ENCODE measurements around the gene IDH3G. TPM values are rescaled to one million over a fixed set of nuclear protein-coding genes. Genes with fewer than 3 reads are reported as not detected.
A peak's percentile ranks its signal among the peaks of the same experiment; 100 is the strongest.

The IDH3G gene
- total and polyA plus RNA-seq, 4 experiments from 2014 or later: 39.9 to 106 (median 57.6) TPM

GRCh38 chrX:153829549-153829798 lies 35.3 kb upstream of the IDH3G start:
- peak overlapping the region; percentile 62 to 83 (median 76) for H3K4me3 Mint-ChIP-seq
- Histone ChIP-seq H3K27me3 (ENCODE audit: insufficient read depth, low read length) (no peaks in the 10 kb centered on the region), H3K36me3 (ENCODE audit: insufficient read depth, low read length) (no peaks in the 10 kb centered on the region), H3K9me3 (ENCODE audit: control insufficient read depth in 1 of 2, low read length in 2 of 2) (no peaks in the 10 kb centered on the region), H3K4me1 (ENCODE audit: insufficient read depth, low read length) (peaks cover 21% of the 10 kb centered on the region), H3K27ac (ENCODE audit: low read depth, low read length) (no peak overlapping the region), H3K4me3 (ENCODE audit: low read length in 2 of 2) (peak overlapping the region in 1 of 2 donors; percentile 35)
- H3K27ac Mint-ChIP-seq: peak overlapping the region in 6 of 7 donors; percentile 48 to 73 (median 67)
- no peak for DNase-seq
- intact Hi-C loops (cut with micrococcal nuclease): loop anchor here (10.0 kb wide), 1 partner anchor 55 kb away; the partner anchor contains the start of gene L1CAM
- POLR2A ChIA-PET (ENCODE audit: partially characterized antibody): no interaction called here
- CTCF ChIA-PET (ENCODE audit: partially characterized antibody): no interaction called here
- H3K27me3 Mint-ChIP-seq: no peaks in the 10 kb centered on the region
- no peaks in the 10 kb centered on the region for H3K36me3 Mint-ChIP-seq
- H3K9me3 Mint-ChIP-seq: no peaks in the 10 kb centered on the region
- H3K4me1 Mint-ChIP-seq: peaks cover 15 to 42% (median 23%) of the 10 kb centered on the region in 4 donors

GRCh38 chrX:153828723-153829548 lies 34.8 kb upstream of the IDH3G start:
- intact Hi-C loops (cut with micrococcal nuclease): loop anchor here (10.0 kb wide), 1 partner anchor 56 kb away; the partner anchor contains the start of gene L1CAM
- Histone ChIP-seq H3K27ac (ENCODE audit: low read depth, low read length) (no peak overlapping the region), H3K4me1 (ENCODE audit: insufficient read depth, low read length) (peaks cover 23% of the 10 kb centered on the region), H3K27me3 (ENCODE audit: insufficient read depth, low read length) (no peaks in the 10 kb centered on the region), H3K9me3 (ENCODE audit: control insufficient read depth in 1 of 2, low read length in 2 of 2) (no peaks in the 10 kb centered on the region), H3K4me3 (ENCODE audit: low read length in 2 of 2) (peak overlapping the region in 1 of 2 donors; percentile 35), H3K36me3 (ENCODE audit: insufficient read depth, low read length) (no peaks in the 10 kb centered on the region)
- DNase-seq: no peak
- ChIA-PET POLR2A (ENCODE audit: partially characterized antibody) (interaction anchor here (1.1 to 1.5 kb wide), 2 partner anchors 98 to 99 kb away, joined by 3 read pairs; no protein-coding TSS in a partner anchor), CTCF (ENCODE audit: partially characterized antibody) (no interaction called here)
- Mint-ChIP-seq H3K36me3 (no peaks in the 10 kb centered on the region), H3K4me1 (peaks cover 16 to 48% (median 27%) of the 10 kb centered on the region in 4 donors), H3K27me3 (no peaks in the 10 kb centered on the region), H3K4me3 (peak overlapping the region; percentile 62 to 83 (median 76)), H3K27ac (peak overlapping the region in 6 of 7 donors; percentile 48 to 73 (median 67)), H3K9me3 (no peaks in the 10 kb centered on the region)

DNA sequence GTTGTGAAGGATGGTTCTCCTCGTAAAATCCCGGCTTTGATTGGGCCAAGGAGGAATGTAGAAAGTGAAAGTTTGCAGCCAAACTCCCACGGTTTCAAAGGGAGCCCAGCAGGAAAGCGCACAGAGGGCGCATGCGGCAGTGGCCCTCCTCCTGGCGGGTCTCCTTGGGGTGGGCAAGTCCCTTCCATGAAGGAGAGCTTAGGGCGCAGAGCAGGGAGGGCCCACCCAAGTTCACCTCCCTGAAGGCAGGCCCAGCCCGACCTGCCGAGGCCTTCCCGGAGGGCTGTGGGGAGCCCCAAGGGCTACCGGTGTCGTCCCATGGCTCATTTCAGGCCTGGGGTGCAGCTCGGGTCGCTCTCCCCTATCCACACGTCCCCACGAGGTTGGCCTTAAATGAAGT lies 34.1 kb upstream of the IDH3G start:
- H3K4me3 ChIP-seq (ENCODE audit: low read length in 2 of 2): no peak overlapping the region
- H3K27ac ChIP-seq (ENCODE audit: low read depth, low read length): no peak overlapping the region
- intact Hi-C loops (cut with micrococcal nuclease): loop anchor here (10.0 kb wide), 1 partner anchor 56 kb away; the partner anchor contains the start of gene L1CAM
- Mint-ChIP-seq H3K4me1 (peaks cover 20 to 53% (median 31%) of the 10 kb centered on the region in 4 donors), H3K9me3 (no peaks in the 10 kb centered on the region), H3K27me3 (no peaks in the 10 kb centered on the region), H3K4me3 (peak overlapping the region in 5 of 8 donors; percentile 34 to 45 (median 36)), H3K27ac (peak overlapping the region in 1 of 7 donors; percentile 66), H3K36me3 (no peaks in the 10 kb centered on the region)
- CTCF ChIA-PET (ENCODE audit: partially characterized antibody): interaction anchor here (0.8 kb wide), 1 partner anchor 101 kb away, joined by 3 read pairs; no protein-coding TSS in a partner anchor
- H3K36me3 ChIP-seq (ENCODE audit: insufficient read depth, low read length): no peaks in the 10 kb centered on the region
- H3K27me3 ChIP-seq (ENCODE audit: insufficient read depth, low read length): no peaks in the 10 kb centered on the region
- no peaks in the 10 kb centered on the region for H3K9me3 ChIP-seq (ENCODE audit: control insufficient read depth in 1 of 2, low read length in 2 of 2)
- POLR2A ChIA-PET (ENCODE audit: partially characterized antibody): interaction anchor here (1.1 to 1.5 kb wide), 2 partner anchors 99 to 100 kb away, joined by 3 read pairs; no protein-coding TSS in a partner anchor
- H3K4me1 ChIP-seq (ENCODE audit: insufficient read depth, low read length): peaks cover 27% of the 10 kb centered on the region
- DNase-seq: no peak

- Mint-ChIP-seq H3K27ac (peak overlapping the region in 4 of 7 donors; percentile 66 to 83 (median 80)), H3K27me3 (no peaks in the 10 kb centered on the region), H3K4me1 (peaks cover 20 to 53% (median 31%) of the 10 kb centered on the region in 4 donors), H3K36me3 (no peaks in the 10 kb centered on the region), H3K9me3 (no peaks in the 10 kb centered on the region), H3K4me3 (peak overlapping the region in 6 of 8 donors; percentile 10 to 70 (median 36))
- Histone ChIP-seq H3K27ac (ENCODE audit: low read depth, low read length) (no peak overlapping the region), H3K4me3 (ENCODE audit: low read length in 2 of 2) (no peak overlapping the region), H3K27me3 (ENCODE audit: insufficient read depth, low read length) (no peaks in the 10 kb centered on the region), H3K9me3 (ENCODE audit: control insufficient read depth in 1 of 2, low read length in 2 of 2) (no peaks in the 10 kb centered on the region), H3K36me3 (ENCODE audit: insufficient read depth, low read length) (no peaks in the 10 kb centered on the region), H3K4me1 (ENCODE audit: insufficient read depth, low read length) (peaks cover 27% of the 10 kb centered on the region)
- intact Hi-C loops (cut with micrococcal nuclease): loop anchor here (10.0 kb wide), 1 partner anchor 57 kb away; the partner anchor contains the start of gene L1CAM
- ChIA-PET CTCF (ENCODE audit: partially characterized antibody) (interaction anchor here (0.8 kb wide), 1 partner anchor 102 kb away, joined by 3 read pairs; no protein-coding TSS in a partner anchor), POLR2A (ENCODE audit: partially characterized antibody) (interaction anchor here (1.1 to 1.5 kb wide), 2 partner anchors 99 to 100 kb away, joined by 3 read pairs; no protein-coding TSS in a partner anchor)
- DNase-seq: no peak
These were observed 33.7 kb upstream of the IDH3G start for GRCh38 chrX:153827903-153828302.

DNA sequence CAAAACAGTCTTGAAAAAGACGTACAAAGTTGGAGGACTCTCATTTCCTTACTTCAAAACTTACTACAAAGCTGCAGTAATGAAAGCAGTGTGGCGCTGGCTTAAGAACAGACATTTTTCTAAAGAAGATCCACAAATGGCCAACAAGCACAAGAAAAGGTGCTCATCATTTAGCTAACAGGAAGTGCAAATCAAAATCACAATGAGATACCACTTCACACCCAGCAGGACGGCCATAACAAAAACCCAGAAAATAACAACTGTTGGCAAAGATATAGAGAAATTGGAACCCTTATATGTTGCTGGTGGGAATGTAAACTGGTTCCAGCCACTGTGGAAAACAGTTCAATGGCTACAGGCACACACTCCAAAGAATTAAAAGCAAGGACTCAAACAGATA lies 32.8 kb upstream of the IDH3G start:
- peak overlapping the region in 4 of 7 donors; percentile 37 to 85 (median 76) for H3K27ac Mint-ChIP-seq
- ChIA-PET POLR2A (ENCODE audit: partially characterized antibody) (no interaction called here), CTCF (ENCODE audit: partially characterized antibody) (no interaction called here)
- intact Hi-C loops (cut with micrococcal nuclease): loop anchor here (10.0 kb wide), 1 partner anchor 58 kb away; the partner anchor contains the start of gene L1CAM
- no peak overlapping the region for H3K4me3 ChIP-seq (ENCODE audit: low read length in 2 of 2)
- peaks cover 35% of the 10 kb centered on the region for H3K4me1 ChIP-seq (ENCODE audit: insufficient read depth, low read length)
- no peak for DNase-seq
- H3K4me1 Mint-ChIP-seq: peaks cover 27 to 59% (median 39%) of the 10 kb centered on the region in 4 donors
- no peaks in the 10 kb centered on the region for H3K9me3 ChIP-seq (ENCODE audit: control insufficient read depth in 1 of 2, low read length in 2 of 2)
- H3K4me3 Mint-ChIP-seq: peak overlapping the region in 5 of 8 donors; percentile 4 to 70 (median 39)
- H3K36me3 ChIP-seq (ENCODE audit: insufficient read depth, low read length): no peaks in the 10 kb centered on the region
- no peaks in the 10 kb centered on the region for H3K27me3 ChIP-seq (ENCODE audit: insufficient read depth, low read length)
- H3K27me3 Mint-ChIP-seq: no peaks in the 10 kb centered on the region
- H3K27ac ChIP-seq (ENCODE audit: low read depth, low read length): no peak overlapping the region
- no peaks in the 10 kb centered on the region for H3K36me3 Mint-ChIP-seq
- H3K9me3 Mint-ChIP-seq: no peaks in the 10 kb centered on the region

GRCh38 chrX:153825042-153825441 lies 30.9 kb upstream of the IDH3G start:
- H3K27me3 ChIP-seq (ENCODE audit: insufficient read depth, low read length): no peaks in the 10 kb centered on the region
- no peak overlapping the region for H3K27ac Mint-ChIP-seq
- no peaks in the 10 kb centered on the region for H3K9me3 Mint-ChIP-seq
- no peaks in the 10 kb centered on the region for H3K9me3 ChIP-seq (ENCODE audit: control insufficient read depth in 1 of 2, low read length in 2 of 2)
- H3K27ac ChIP-seq (ENCODE audit: low read depth, low read length): no peak overlapping the region
- no peaks in the 10 kb centered on the region for H3K36me3 ChIP-seq (ENCODE audit: insufficient read depth, low read length)
- H3K4me1 Mint-ChIP-seq: peaks cover 33 to 69% (median 52%) of the 10 kb centered on the region in 4 donors
- peak overlapping the region in 1 of 8 donors; percentile 24 for H3K4me3 Mint-ChIP-seq
- intact Hi-C loops (cut with micrococcal nuclease): loop anchor here (10.0 kb wide), 1 partner anchor 60 kb away; the partner anchor contains the start of gene L1CAM
- no peaks in the 10 kb centered on the region for H3K27me3 Mint-ChIP-seq
- ChIA-PET CTCF (ENCODE audit: partially characterized antibody) (no interaction called here), POLR2A (ENCODE audit: partially characterized antibody) (no interaction called here)
- H3K36me3 Mint-ChIP-seq: no peaks in the 10 kb centered on the region
- no peak overlapping the region for H3K4me3 ChIP-seq (ENCODE audit: low read length in 2 of 2)
- H3K4me1 ChIP-seq (ENCODE audit: insufficient read depth, low read length): peaks cover 53% of the 10 kb centered on the region
- no peak for DNase-seq

- Histone ChIP-seq H3K27me3 (ENCODE audit: insufficient read depth, low read length) (no peaks in the 10 kb centered on the region), H3K36me3 (ENCODE audit: insufficient read depth, low read length) (no peaks in the 10 kb centered on the region), H3K27ac (ENCODE audit: low read depth, low read length) (no peak overlapping the region), H3K4me1 (ENCODE audit: insufficient read depth, low read length) (peaks cover 60% of the 10 kb centered on the region), H3K9me3 (ENCODE audit: control insufficient read depth in 1 of 2, low read length in 2 of 2) (no peaks in the 10 kb centered on the region), H3K4me3 (ENCODE audit: low read length in 2 of 2) (no peak overlapping the region)
- Mint-ChIP-seq H3K4me3 (no peak overlapping the region), H3K9me3 (no peaks in the 10 kb centered on the region), H3K4me1 (peaks cover 36 to 74% (median 55%) of the 10 kb centered on the region in 4 donors), H3K27ac (peak overlapping the region in 1 of 7 donors; percentile 21), H3K27me3 (no peaks in the 10 kb centered on the region), H3K36me3 (no peaks in the 10 kb centered on the region)
- ChIA-PET POLR2A (ENCODE audit: partially characterized antibody) (no interaction called here), CTCF (ENCODE audit: partially characterized antibody) (no interaction called here)
- no peak for DNase-seq
- intact Hi-C loops (cut with micrococcal nuclease): loop anchor here (10.0 kb wide), 1 partner anchor 60 kb away; the partner anchor contains the start of gene L1CAM
These were observed 30.2 kb upstream of the IDH3G start for GRCh38 chrX:153824348-153824747.

Data from CD4-positive, alpha-beta memory T cell (primary cell).